Adipose tissue (tissue), 3 donors: ENCODE measurements around the gene BTBD10. TPM values are rescaled to one million over a fixed set of nuclear protein-coding genes. Genes with fewer than 3 reads are reported as not detected.

Experiments used
- H3K27ac ChIP-seq: one replicate; pipeline ENCODE4 v1.5.1; 2013; ENCODE audit warnings: low read depth, low read length
- WGBS, 3 donors: extraction: QIAGEN DNeasy Blood & Tissue Kit; methylation state at CpG; one replicate each; pipeline ENCODE4 v1.1.7; 2013; 5-methylcytosine and 5-hydroxymethylcytosine counted together
- polyA plus RNA-seq, 3 donors: library from polyadenylated mRNA; stranded (reverse); fragments of 200-250 nt; gene quantifications; one replicate each; pipeline ENCODE4 v1.2.3, GENCODE V29; 2013
- donor health status: healthy with polysubstance abuse.
- donor health status: Bipolar disorder and iron deficiency.
- donor health status: healthy.

BTBD10 gene
- polyA plus RNA-seq = 10 to 100 TPM in 2 of 3 donors, 1 to 10 TPM in 1; 7.5 to 14.3 (median 10.8) TPM

DNA sequence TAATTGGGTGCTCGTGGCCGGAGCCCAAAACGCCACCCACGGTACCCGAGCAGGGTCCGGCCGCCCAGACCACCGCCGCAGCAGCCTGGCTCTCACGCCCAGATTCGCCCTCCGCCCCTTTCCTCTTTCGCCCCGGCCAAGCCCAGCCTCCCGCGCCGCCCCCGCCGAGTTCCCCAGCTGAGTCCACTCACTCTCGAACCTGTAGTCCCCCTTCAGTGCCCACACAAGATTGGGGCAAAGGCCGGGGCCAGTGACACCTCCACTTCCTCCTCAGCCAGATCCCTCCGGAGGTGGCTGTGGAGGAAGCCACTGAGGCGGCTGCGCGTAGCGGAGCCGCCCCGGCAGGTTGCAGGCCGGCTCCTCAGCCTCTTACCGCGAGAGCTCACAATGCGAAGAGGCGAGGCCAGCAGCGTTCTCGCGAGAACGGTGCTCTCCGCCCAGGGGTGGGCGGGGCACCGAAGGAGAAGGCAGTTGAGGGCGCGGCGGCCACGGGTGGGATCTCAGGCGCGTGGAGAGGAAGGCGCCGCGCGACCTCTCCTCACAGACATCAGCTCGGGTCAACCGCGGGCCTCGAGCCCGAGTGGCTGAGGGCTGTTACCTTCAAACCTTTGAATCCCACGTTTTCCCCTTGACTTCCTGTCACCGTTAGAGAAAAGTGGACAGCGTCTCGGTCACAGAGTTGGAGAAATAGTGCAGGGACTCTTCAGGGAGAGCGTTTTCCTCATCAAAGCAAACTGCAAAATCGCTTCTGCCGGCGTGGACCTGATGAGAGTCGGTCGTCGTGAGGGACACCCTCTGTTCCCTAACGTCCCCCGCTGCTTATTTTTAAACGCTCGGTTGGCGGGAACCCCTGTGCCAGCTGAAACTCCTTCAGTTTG, at the start of gene BTBD10:
BTBD10 (minus strand) TSS at position 322 of the 878 bp plus-strand sequence. CDS start 18,098 bp downstream, outside the sequence.
- H3K27ac ChIP-seq = peak within 1 kb of the TSS; percentile 31
- 0 to 1% (median 1%) methylated on average over 71 of the region's 71 CpGs for WGBS, 3 donors

GRCh38 chr11:13503393-13503792, 40.4 kb upstream of the BTBD10 start:
- WGBS, 3 donors = 86 to 89% (median 89%) methylated on average over 1 of the region's 1 CpG
- no peak overlapping the region for H3K27ac ChIP-seq

DNA sequence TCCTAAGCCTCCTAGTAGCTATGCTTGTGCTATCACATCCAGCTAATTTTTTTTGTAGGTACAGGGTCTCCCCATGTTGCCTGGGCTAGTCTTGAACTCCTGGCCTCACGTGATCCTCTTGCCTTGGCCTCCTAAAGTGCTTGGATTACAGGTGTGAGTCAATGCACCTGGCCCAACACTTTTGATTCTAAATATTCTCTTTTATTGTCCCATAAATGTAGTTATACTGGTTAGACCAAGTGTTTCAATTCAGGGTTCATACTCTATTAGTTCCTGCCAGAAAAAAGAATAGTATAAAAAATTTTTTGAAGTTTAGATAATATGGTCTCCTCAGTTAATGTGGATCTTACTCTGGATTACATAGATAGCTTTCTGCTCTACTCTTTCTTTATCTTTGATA, 39.5 kb upstream of the BTBD10 start:
- 77 to 90% (median 82%) methylated on average over 1 of the region's 1 CpG for WGBS, 3 donors
- no peak overlapping the region for H3K27ac ChIP-seq

DNA sequence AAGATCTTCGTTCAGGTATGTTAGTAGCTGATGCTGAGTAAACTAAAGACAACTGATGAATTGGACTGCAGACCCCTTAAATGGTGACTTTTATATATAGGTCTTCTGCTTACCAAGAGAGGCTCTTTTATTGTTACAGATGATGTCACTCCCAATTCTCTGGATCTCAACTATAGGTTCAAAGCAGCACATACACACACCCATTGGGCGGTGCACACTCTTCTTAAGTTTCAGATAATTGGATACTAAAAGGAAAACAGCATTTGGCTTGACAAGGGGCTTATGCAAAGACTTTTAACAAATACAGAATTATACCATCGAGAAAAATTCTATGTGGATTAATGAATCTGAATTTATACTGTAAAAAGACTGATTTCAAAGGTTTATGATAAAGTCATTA, 32.9 kb upstream of the BTBD10 start, which contains the start of gene PTH:
PTH (minus strand) TSS at position 69 of the 400 bp plus-strand sequence. CDS start 3,142 bp downstream, outside the sequence.
- 85 to 92% (median 88%) methylated on average over 3 of the region's 3 CpGs for WGBS, 3 donors
- H3K27ac ChIP-seq = no peak within 1 kb of the TSS

GRCh38 chr11:13494051-13494450, 31.0 kb upstream of the BTBD10 start:
- WGBS, 3 donors = 66 to 69% (median 66%) methylated on average over 3 of the region's 3 CpGs
- no peak overlapping the region for H3K27ac ChIP-seq

DNA sequence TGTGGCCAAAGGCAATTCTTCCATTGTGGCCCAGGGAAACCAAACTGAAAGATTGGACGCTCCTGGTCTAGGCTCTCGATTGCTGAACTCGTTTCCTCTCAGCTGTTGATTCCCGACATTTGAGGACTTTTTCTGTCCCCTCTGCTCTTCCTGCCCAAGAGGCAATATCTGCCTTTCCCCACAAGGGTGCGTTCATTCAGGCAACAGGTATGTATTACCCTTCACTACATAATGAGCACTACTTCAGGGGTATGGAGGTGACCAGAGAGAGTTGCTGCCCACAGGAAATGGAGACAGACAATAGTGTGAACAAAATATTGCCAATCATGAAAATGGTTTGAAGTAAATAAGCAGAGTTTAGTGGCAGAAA, 24.6 kb upstream of the BTBD10 start:
- 44 to 58% (median 44%) methylated on average over 5 of the region's 5 CpGs for WGBS, 3 donors
- no peak overlapping the region for H3K27ac ChIP-seq

- 53 to 62% (median 57%) methylated on average over 26 of the region's 26 CpGs for WGBS, 3 donors
These were observed 24.1 kb upstream of the BTBD10 start for GRCh38 chr11:13486926-13487660.

GRCh38 chr11:13480198-13480597, 17.2 kb upstream of the BTBD10 start:
- 89 to 91% (median 89%) methylated on average over 9 of the region's 9 CpGs for WGBS, 3 donors
- H3K27ac ChIP-seq = no peak overlapping the region

More at GRCh38 chr11:13486926-13487660, 24.1 kb upstream of the BTBD10 start:
- H3K27ac ChIP-seq = no peak overlapping the region

GRCh38 chr11:13479688-13480087, 16.7 kb upstream of the BTBD10 start:
- 91 to 95% (median 92%) methylated on average over 3 of the region's 3 CpGs for WGBS, 3 donors
- no peak overlapping the region for H3K27ac ChIP-seq

- 72 to 82% (median 78%) methylated on average over 3 of the region's 3 CpGs for WGBS, 3 donors
These were observed 12.1 kb upstream of the BTBD10 start for GRCh38 chr11:13475091-13475490.

DNA sequence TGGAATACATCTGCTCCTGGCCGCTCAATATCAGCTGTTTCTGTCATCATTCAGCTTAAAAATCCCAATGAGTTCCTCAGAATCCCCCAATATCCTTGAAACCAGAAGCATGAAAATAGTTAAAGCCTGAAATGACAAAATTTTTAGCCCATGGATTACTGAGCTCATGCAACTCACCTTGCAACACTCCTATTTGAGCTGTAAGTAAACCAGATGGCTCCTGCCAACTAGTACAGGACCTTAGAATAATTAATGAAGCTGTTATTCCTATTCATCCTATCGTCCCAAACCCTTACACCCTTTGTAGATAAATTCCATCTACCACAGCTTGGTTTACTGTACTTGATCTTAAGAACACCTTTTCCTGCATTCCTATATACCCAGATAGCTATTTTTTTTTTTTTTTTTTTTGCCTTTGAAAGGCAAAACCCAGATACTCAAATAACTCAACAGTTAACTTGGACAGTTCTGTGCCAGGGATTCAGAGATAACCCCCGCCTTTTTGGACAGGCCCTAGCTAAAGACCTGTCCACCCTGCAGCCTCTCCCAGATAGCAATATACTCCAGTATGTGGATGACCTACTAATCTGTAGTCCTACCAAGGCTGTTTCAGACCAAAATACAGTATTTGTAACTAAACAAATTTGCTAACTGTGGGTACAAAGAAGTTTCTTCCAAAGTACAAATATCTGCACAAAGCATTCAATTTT, 10.1 kb upstream of the BTBD10 start:
- H3K27ac ChIP-seq = no peak overlapping the region
- WGBS, 3 donors = 64 to 71% (median 70%) methylated on average over 3 of the region's 3 CpGs

More at GRCh38 chr11:13475091-13475490, 12.1 kb upstream of the BTBD10 start:
- H3K27ac ChIP-seq = no peak overlapping the region

DNA sequence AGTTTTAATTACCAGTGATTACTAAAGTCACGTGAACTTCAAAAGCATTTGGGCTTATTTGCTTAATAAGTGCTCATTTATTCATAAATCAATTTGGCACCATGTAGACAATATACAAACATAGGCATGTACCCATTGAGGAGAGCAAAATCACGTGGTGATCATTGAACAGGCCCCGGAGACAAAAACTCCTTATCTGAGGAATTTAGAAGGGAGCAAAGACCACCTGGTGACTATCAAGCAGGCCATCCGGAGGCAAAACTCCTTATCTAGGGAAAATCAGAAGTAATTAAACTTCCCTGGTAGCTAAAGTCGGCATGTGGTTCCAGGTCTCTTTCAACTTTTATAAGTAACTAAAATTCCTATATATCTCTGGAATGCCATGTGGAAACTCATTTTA, 5.7 kb upstream of the BTBD10 start:
- WGBS, 3 donors = 53 to 60% (median 58%) methylated on average over 5 of the region's 5 CpGs
- H3K27ac ChIP-seq = no peak overlapping the region

- WGBS, 3 donors = 5 to 9% (median 7%) methylated on average over 6 of the region's 6 CpGs
- no peak overlapping the region for H3K27ac ChIP-seq
These were observed 2.9 kb upstream of the BTBD10 start for GRCh38 chr11:13465909-13466371.

DNA sequence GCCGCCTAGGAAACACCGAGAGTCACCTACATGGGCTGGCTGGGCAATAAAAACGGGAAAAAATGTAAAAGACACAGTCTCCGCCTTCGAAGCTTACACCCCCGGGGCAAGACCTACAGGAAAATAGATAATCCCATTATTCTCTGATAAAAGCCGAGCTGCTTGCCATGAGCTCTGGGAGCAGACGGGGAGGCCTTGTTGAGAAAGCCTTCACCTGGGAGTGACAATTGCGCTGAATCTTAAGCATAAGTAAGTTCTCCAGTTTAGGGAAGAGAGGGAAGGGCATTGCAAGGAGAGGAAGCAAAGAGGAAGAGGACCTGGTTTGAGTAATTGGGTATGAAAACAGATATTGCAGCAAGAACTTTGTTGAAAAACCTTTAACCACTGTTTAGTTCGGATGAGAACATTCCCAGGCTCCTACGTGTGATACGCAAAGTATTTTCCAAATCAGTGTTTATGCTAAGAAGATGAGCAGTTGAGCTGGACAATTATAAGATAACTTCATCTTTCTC, 813 bp upstream of the BTBD10 start:
- 20 to 31% (median 22%) methylated on average over 12 of the region's 12 CpGs for WGBS, 3 donors
- H3K27ac ChIP-seq = no peak overlapping the region

GRCh38 chr11:13462311-13462900, 616 bp downstream of the BTBD10 start:
- H3K27ac ChIP-seq = peak overlapping the region; percentile 31
- WGBS, 3 donors = 1 to 2% (median 2%) methylated on average over 18 of the region's 18 CpGs

- 82 to 91% (median 91%) methylated on average over 3 of the region's 3 CpGs for WGBS, 3 donors
- H3K27ac ChIP-seq = no peak overlapping the region
These were observed 1.7 kb downstream of the BTBD10 start for GRCh38 chr11:13461291-13461690.

- H3K27ac ChIP-seq = no peak overlapping the region
- WGBS, 3 donors = 60 to 94% (median 90%) methylated on average over 2 of the region's 2 CpGs
These were observed 12.1 kb downstream of the BTBD10 start for GRCh38 chr11:13450832-13451397.

GRCh38 chr11:13449522-13449921, 13.5 kb downstream of the BTBD10 start:
- no peak overlapping the region for H3K27ac ChIP-seq
- 4 to 100% (median 54%) methylated on average over 1 of the region's 1 CpG for WGBS, 3 donors
